ENCODE measurements around the gene GNPTAB. TPM values are rescaled to one million over a fixed set of nuclear protein-coding genes. Genes with fewer than 3 reads are reported as not detected.
"Not testable (repeated sequence)": the region's sequence is repeated elsewhere in the genome, so short reads cannot be mapped to it uniquely, and the experiment has no call there.

GNPTAB gene
- total RNA-seq, 4 donors from 2014 or later, result 10.7 to 30.3 (median 16.2) TPM

DNA sequence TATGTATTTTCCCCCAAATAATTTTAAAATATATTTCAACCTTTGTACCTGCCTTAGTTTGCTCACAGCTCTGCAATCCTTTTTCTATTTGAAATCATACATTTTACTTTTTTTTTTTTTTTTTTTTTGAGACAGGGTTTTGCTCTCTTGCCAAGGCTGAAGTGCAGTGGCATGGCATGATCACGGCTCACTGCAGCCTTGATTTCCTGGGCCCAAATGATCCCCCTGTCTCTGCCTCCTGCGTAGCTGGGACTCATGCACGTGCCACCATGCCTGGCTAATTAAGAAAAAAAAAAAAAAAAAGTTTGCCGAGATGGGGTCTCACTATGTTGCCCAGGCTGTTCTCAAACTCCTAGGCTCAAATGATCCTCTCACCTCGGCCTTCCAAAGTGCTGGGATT, 90.2 kb downstream of the GNPTAB start:
- peaks cover 0 to 40% of the 10 kb centered on the region in 2 donors for H3K36me3 ChIP-seq
- H3K27me3 ChIP-seq, result no peaks in the 10 kb centered on the region
- H3K4me3 ChIP-seq, result no peak overlapping the region
- ATAC-seq (no peak), DNase-seq (no peak)
- no peaks in the 10 kb centered on the region for H3K9me3 ChIP-seq
- in situ Hi-C loops (cut with MboI; ENCODE audit: low sequenced_read_pairs in 4 of 4), result no loop called here
- intact Hi-C loops (cut with DNase I; ENCODE audit: low total_unique reads), result no loop called here
- no peaks in the 10 kb centered on the region for H3K4me1 ChIP-seq
- no peak overlapping the region for H3K27ac ChIP-seq
- TF ChIP-seq, protein P1, sequence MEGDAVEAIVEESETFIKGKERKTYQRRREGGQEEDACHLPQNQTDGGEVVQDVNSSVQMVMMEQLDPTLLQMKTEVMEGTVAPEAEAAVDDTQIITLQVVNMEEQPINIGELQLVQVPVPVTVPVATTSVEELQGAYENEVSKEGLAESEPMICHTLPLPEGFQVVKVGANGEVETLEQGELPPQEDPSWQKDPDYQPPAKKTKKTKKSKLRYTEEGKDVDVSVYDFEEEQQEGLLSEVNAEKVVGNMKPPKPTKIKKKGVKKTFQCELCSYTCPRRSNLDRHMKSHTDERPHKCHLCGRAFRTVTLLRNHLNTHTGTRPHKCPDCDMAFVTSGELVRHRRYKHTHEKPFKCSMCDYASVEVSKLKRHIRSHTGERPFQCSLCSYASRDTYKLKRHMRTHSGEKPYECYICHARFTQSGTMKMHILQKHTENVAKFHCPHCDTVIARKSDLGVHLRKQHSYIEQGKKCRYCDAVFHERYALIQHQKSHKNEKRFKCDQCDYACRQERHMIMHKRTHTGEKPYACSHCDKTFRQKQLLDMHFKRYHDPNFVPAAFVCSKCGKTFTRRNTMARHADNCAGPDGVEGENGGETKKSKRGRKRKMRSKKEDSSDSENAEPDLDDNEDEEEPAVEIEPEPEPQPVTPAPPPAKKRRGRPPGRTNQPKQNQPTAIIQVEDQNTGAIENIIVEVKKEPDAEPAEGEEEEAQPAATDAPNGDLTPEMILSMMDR (IDR thresholded peaks at IDR 0.05 in 4 of 5, conservative IDR thresholded peaks at IDR 0.05 in 1 of 5), result no peak
- TF ChIP-seq POLR2A (IDR thresholded peaks at IDR 0.05), result no peak

DNA sequence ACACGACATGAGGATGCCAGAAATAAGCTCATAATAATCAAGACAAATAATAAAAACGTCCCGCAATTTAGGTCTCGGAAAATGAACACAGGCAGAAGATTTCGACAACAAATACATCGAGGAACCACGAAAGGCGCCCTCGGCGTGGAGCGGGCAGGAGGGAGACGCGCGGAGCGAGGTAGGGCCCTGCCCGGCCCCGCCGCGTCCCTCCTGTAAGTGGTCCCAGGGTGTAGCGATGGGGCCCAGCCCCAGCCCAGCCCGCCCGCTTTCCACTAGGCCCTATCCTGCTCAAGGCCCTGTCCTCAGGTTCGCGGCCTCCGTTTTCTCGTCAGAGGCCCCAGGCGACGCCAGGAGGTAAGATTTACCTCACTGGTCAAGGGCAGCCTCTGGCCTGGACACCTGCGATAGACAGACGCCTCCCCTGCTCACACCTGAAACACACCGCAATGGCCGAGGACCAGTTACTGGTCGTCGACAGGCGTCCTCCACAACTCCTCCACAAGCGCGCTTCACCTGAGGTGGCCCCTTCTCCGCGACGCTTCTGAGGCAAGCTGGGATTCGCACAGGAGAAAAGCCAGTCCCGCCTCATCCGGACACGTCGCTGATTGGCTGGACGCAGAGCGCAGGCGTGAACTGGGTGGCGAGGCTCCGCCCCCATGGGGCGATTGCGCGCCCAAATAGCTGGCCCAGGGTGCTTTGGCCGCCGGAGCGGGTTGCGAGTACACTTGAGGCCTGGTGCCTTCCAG, 91.7 kb downstream of the GNPTAB start, which contains the start of gene SYCP3:
SYCP3 (minus strand) TSS at position 543 of the 746 bp plus-strand sequence. CDS start 1,527 bp downstream, outside the sequence.
- H3K36me3 ChIP-seq, result peaks cover 0 to 25% of the 10 kb centered on the region in 2 donors
- intact Hi-C loops (cut with DNase I; ENCODE audit: low total_unique reads) (no loop called here), in situ Hi-C loops (cut with MboI; ENCODE audit: low sequenced_read_pairs in 4 of 4) (no loop called here)
- no peaks in the 10 kb centered on the region for H3K27me3 ChIP-seq
- ATAC-seq (no peak), DNase-seq (no peak)
- H3K9me3 ChIP-seq, result no peaks in the 10 kb centered on the region
- no peak within 1 kb of the TSS for H3K27ac ChIP-seq
- TF ChIP-seq, protein P1 (IDR thresholded peaks at IDR 0.05 in 4 of 5, conservative IDR thresholded peaks at IDR 0.05 in 1 of 5), result no peak
- no peak for TF ChIP-seq POLR2A (IDR thresholded peaks at IDR 0.05)
- H3K4me3 ChIP-seq, result no peak within 1 kb of the TSS
- no peaks in the 10 kb centered on the region for H3K4me1 ChIP-seq

DNA sequence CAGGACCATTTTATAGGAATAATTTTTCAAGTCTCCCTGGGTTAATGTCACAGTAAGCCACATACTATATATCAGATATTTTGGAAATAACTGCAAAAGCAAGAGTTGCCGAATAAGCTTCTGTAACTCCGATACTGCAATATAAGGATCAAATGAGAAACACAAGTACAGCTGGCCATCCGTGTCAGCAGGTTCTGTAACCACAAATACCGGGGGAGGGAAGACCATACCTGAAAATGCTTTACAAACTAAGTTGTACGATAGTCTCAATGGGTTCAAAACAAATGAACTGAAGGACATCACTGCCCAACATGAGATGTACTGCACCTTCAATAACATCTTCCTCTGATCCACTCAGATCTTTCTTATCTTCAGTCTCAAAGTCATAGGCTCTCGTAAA, 93.3 kb downstream of the GNPTAB start:
- TF ChIP-seq, protein P1 (IDR thresholded peaks at IDR 0.05 in 4 of 5, conservative IDR thresholded peaks at IDR 0.05 in 1 of 5), result no peak
- TF ChIP-seq POLR2A (IDR thresholded peaks at IDR 0.05), result no peak
- Histone ChIP-seq H3K4me3 (no peak overlapping the region), H3K27me3 (no peaks in the 10 kb centered on the region), H3K36me3 (peaks cover 0 to 28% of the 10 kb centered on the region in 2 donors), H3K27ac (no peak overlapping the region), H3K4me1 (no peaks in the 10 kb centered on the region), H3K9me3 (no peaks in the 10 kb centered on the region)
- in situ Hi-C loops (cut with MboI; ENCODE audit: low sequenced_read_pairs in 4 of 4) (no loop called here), intact Hi-C loops (cut with DNase I; ENCODE audit: low total_unique reads) (no loop called here)
- ATAC-seq, result no peak
- DNase-seq, result no peak

DNA sequence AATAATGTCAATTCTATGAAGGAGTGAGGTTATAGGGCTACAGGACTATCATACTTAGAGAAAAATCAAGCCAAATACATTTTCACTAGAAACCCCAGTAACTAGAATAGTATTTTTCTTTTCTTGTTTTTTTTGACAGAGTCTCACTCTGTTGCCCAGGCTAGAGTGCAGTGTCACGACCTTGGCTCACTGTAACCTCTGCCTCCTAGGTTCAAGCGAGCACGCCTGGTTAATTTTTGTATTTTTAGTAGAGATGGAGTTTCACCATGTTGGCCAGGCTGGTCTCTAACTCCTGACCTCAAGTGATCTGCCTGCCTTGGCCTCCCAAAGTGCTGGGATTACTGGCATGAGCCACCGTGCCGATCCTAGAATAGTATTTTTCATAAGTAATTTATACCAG, 96.3 kb downstream of the GNPTAB start:
- in situ Hi-C loops (cut with MboI; ENCODE audit: low sequenced_read_pairs in 4 of 4); H3K27ac ChIP-seq; H3K27me3 ChIP-seq; intact Hi-C loops (cut with DNase I; ENCODE audit: low total_unique reads); DNase-seq; H3K4me1 ChIP-seq; H3K9me3 ChIP-seq; H3K4me3 ChIP-seq: not testable (repeated sequence)
- peaks cover 0 to 54% of the 10 kb centered on the region in 2 donors for H3K36me3 ChIP-seq
- peak in 1 of 2 donors; percentile 17 for ATAC-seq

DNA sequence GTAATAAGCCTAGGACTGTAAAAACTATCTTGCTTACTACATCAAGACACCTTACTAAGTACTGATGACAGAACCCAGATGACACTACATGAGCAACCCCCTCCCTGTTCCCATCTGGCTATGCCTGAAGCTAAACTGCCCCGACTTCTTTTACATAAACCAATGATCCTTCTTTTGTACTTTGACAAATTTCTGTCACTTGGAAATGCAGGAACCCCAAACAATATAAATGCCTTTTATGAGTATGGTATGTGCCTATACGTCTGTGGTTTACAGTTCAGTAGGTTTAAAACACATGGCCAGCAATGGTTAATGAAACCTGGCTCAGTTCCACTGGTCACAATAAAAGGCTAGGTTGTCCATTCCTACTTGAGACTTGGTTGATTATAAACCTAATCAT, 97.6 kb downstream of the GNPTAB start:
- Histone ChIP-seq H3K9me3 (no peaks in the 10 kb centered on the region), H3K4me1 (no peaks in the 10 kb centered on the region), H3K27ac (no peak overlapping the region), H3K4me3 (no peak overlapping the region), H3K27me3 (no peaks in the 10 kb centered on the region), H3K36me3 (peaks cover 0 to 56% of the 10 kb centered on the region in 2 donors)
- intact Hi-C loops (cut with DNase I; ENCODE audit: low total_unique reads), result no loop called here
- TF ChIP-seq, protein P1 (IDR thresholded peaks at IDR 0.05 in 4 of 5, conservative IDR thresholded peaks at IDR 0.05 in 1 of 5), result no peak
- no peak for TF ChIP-seq POLR2A (IDR thresholded peaks at IDR 0.05)
- in situ Hi-C loops (cut with MboI; ENCODE audit: low sequenced_read_pairs in 4 of 4), result no loop called here
- ATAC-seq (no peak), DNase-seq (no peak)

Measured in gastrocnemius medialis (tissue), 4 donors.